Endometrial microvascular endothelial cells (primary cell): ENCODE data around the gene PRDM16. TPM values are rescaled to one million over a fixed set of nuclear protein-coding genes. Genes with fewer than 3 reads are reported as not detected.

Experiments used
- in situ Hi-C: cut with HindIII; loops from 2 replicates; pipeline ENCODE4 v1.10.0; 2017; ENCODE audit warnings: low sequenced_read_pairs, low pct_unique_long_range_greater_than_20kb; ENCODE audit errors: inconsistent ontology term
- total RNA-seq: library from RNA; depleted of rRNA; stranded (reverse); fragments of >200 nt; gene quantifications from one replicate; pipeline ENCODE4 v1.2.3, GENCODE V29; 2015; ENCODE audit errors: inconsistent ontology term

PRDM16 gene
- total RNA-seq, 1 donor from 2014 or later = not detected

GRCh38 chr1:3472088-3472850 lies 403.3 kb downstream of the PRDM16 start:
- in situ Hi-C loops = no loop called here

GRCh38 chr1:3472906-3473305 lies 403.9 kb downstream of the PRDM16 start:
- in situ Hi-C loops = no loop called here

- in situ Hi-C loops = no loop called here
Observed at GRCh38 chr1:3473381-3473844, 404.4 kb downstream of the PRDM16 start.

- in situ Hi-C loops = no loop called here
Observed at GRCh38 chr1:3474016-3474415, 405.0 kb downstream of the PRDM16 start.

DNA sequence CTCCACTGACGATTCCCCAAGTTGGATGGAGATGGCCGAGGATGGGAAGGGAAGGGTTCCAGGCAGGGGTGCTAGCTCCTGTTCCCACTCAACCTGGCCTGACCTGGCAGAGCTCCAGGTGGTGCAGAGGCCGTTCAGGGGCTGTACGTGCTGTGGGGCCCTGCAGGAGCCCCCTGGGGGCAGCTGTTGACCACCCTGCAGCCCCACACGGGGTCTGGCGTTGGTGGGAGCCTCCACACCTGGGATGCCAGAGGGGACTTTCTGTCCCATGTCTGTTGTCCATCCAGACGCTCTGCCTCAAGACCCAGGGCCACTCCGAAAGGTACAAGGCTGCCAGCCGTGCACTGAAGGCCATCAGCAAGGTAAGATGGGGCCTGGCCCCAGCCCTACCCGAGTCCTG lies 405.4 kb downstream of the PRDM16 start:
- in situ Hi-C loops = no loop called here

GRCh38 chr1:3475839-3476573 lies 407.0 kb downstream of the PRDM16 start:
- in situ Hi-C loops = no loop called here

- in situ Hi-C loops = no loop called here
Observed at GRCh38 chr1:3476666-3477065, 407.7 kb downstream of the PRDM16 start.

- in situ Hi-C loops = no loop called here
Observed at GRCh38 chr1:3477241-3477995, 408.4 kb downstream of the PRDM16 start.

- in situ Hi-C loops = no loop called here
Observed at GRCh38 chr1:3478187-3478586, 409.2 kb downstream of the PRDM16 start.

GRCh38 chr1:3479511-3480368 lies 410.7 kb downstream of the PRDM16 start:
- in situ Hi-C loops = no loop called here

DNA sequence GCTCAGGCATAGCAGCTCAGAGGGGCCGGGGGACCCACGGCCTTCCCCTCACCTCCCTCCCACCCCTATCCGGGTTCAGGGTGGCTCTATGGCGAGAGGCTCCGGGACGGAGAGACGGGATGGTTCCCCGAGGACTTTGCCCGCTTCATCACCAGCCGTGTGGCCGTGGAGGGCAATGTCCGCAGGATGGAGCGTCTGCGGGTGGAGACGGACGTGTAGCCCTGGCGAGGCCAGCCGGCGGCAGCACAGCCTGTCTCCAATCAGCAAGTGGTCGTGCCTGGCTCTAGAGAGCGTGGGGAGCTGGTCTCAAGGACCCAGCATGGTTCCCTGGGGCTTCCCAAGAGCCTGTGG lies 411.3 kb downstream of the PRDM16 start:
- in situ Hi-C loops = no loop called here

DNA sequence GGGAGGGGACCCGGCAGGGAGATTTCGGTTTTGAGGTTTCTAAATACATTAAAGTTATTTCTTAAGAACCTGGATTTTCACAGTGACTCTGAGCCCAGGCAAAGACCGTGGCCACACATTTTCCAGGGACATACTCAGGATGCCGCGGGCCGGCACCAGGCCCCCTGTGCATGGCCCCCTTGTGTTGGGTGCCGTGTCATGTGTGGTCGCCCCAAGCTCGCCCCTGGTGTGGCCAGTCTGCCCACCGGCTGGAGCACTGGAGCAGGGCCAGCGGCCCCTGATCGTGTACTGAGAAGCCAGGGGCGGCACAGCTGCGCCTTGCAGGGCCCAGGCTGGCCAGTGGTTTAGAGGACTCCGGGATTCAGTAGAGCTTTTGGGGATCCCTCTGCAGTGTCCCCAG lies 412.0 kb downstream of the PRDM16 start:
- in situ Hi-C loops = no loop called here

DNA sequence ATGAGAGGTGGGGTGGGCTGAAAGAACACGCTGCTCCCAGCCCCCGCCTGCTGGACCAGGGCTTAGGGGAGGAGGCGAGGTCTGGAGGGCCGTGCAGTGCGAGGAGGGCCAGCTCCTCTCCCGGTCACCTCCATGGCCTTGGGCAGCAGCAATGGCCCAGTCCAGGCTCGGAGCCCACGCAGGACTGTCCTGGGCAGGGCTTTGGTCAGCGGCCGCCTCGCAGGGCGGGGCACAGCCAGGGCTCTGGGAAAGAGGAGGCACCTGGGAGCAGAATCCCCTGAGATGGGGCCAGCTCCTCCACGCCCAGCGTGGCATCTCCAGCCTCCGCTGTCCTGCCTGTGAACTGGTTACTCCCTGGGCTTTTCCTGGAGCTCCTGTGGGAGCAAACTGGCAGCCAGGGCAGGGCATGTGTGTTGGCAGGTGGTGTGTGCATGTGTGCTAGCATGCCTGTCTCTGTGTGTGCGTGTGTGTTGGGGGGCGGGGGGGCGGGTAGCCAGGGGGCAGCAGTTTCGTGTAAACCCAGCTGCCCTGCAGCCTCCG lies 412.9 kb downstream of the PRDM16 start:
- in situ Hi-C loops = no loop called here

DNA sequence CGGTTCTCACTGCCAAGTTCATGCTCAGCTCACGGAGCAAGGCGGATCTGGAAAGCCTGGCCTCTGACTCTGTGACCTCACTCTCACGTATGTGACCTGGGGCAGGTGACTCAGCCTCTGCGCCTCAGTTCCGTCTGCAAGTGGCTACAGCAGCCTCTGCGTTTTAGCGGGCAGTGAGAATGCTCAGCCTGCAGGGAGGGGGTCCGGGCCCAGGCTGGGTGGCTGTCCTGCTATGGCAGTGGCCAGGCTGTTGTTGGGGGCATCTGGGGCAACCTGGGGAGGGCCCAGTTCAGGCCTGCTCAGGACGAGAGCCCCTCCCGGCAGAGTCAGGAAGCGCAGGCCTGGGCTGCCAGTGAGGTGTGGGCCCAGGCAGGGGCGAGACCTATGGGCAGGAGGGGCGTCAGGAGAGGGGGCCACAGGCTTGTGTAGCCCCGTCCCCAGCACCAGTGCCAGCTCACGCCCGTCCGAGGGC lies 413.4 kb downstream of the PRDM16 start:
- in situ Hi-C loops = no loop called here

GRCh38 chr1:3483380-3483779 lies 414.4 kb downstream of the PRDM16 start:
- in situ Hi-C loops = no loop called here

GRCh38 chr1:3483801-3484444 lies 414.9 kb downstream of the PRDM16 start:
- in situ Hi-C loops = no loop called here

DNA sequence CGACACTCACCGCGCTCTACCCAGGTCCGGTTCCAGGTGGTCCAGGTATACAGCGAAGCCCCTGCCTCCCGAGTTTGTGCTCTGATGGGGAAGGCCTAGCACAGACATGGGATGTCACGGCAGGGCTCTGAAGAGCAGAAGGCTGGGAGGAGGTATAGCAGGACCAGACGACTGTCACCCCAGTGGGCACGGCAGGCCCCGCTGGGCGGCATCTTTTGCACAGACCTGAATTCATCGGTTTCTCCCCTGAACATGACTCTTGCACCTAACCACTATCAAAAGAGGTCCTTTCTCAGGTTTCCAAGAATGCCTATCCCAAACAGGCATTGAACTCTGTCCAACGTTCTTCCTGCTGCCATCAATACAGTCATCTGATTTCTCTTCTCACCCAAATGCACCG lies 416.0 kb downstream of the PRDM16 start:
- in situ Hi-C loops = no loop called here
